ENCODE measurements around the gene MECP2.

MECP2 gene

GRCh38 chrX:154115071-154115470 is 17.6 kb upstream of the MECP2 start:
- no peak for DNase-seq

- DNase-seq, result no peak
Observed at GRCh38 chrX:154114652-154115051, 17.1 kb upstream of the MECP2 start.

- DNase-seq, result no peak
Observed at GRCh38 chrX:154113729-154114128, 16.2 kb upstream of the MECP2 start.

GRCh38 chrX:154098551-154098950 is 1.0 kb upstream of the MECP2 start:
- DNase-seq, result no peak

- peak in 1 of 2 donors; percentile 10 for DNase-seq
Observed at GRCh38 chrX:154097003-154097588, 421 bp downstream of the MECP2 start.

- no peak for DNase-seq
Observed at GRCh38 chrX:154096140-154097002, 1.1 kb downstream of the MECP2 start.

GRCh38 chrX:154094833-154095232 is 2.7 kb downstream of the MECP2 start:
- no peak for DNase-seq

- no peak for DNase-seq
Observed at GRCh38 chrX:154093965-154094364, 3.6 kb downstream of the MECP2 start.

- DNase-seq, result no peak
Observed at GRCh38 chrX:154092371-154092770, 5.1 kb downstream of the MECP2 start.

GRCh38 chrX:154091678-154092077 is 5.8 kb downstream of the MECP2 start:
- no peak for DNase-seq

- no peak for DNase-seq
Observed at GRCh38 chrX:154090731-154091130, 6.8 kb downstream of the MECP2 start.

GRCh38 chrX:154084449-154085300 is 12.8 kb downstream of the MECP2 start:
- DNase-seq, result no peak

- no peak for DNase-seq
Observed at GRCh38 chrX:154083126-154083517, 14.4 kb downstream of the MECP2 start.

GRCh38 chrX:154082396-154083125 is 15.0 kb downstream of the MECP2 start:
- no peak for DNase-seq

GRCh38 chrX:154077101-154077500 is 20.4 kb downstream of the MECP2 start:
- no peak for DNase-seq

- no peak for DNase-seq
Observed at GRCh38 chrX:154074199-154074598, 23.3 kb downstream of the MECP2 start.

- no peak for DNase-seq
Observed at GRCh38 chrX:154072192-154072591, 25.3 kb downstream of the MECP2 start.

- no peak for DNase-seq
Observed at GRCh38 chrX:154068560-154068959, 29.0 kb downstream of the MECP2 start.

- DNase-seq, result no peak
Observed at GRCh38 chrX:154064637-154065435, 32.7 kb downstream of the MECP2 start.

GRCh38 chrX:154063234-154063633 is 34.3 kb downstream of the MECP2 start:
- no peak for DNase-seq

- DNase-seq, result no peak
Observed at GRCh38 chrX:154061801-154062200, 35.7 kb downstream of the MECP2 start.

- no peak for DNase-seq
Observed at GRCh38 chrX:154059729-154060245, 37.7 kb downstream of the MECP2 start.
